ENCODE data around the gene FAM83F.

The FAM83F gene

GRCh38 chr22:40077646-40078016 lies 82.9 kb downstream of the FAM83F start:
- ATAC-seq = no peak
- TF ChIP-seq ZC3H10 (CRISPR knock-in tag; IDR thresholded peaks at IDR 0.05) (no peak), PPARA (CRISPR knock-in tag; IDR thresholded peaks at IDR 0.05; ENCODE audit: borderline replicate concordance) (no peak), ZNF565 (CRISPR knock-in tag; conservative IDR thresholded peaks at IDR 0.05; ENCODE audit: low read depth) (no peak), TOX (CRISPR knock-in tag; IDR thresholded peaks at IDR 0.05; ENCODE audit: borderline replicate concordance) (no peak), ESRRG (CRISPR knock-in tag; IDR thresholded peaks at IDR 0.05) (no peak), GLIS3 (CRISPR knock-in tag; IDR thresholded peaks at IDR 0.05) (no peak)

GRCh38 chr22:40081662-40082061 lies 86.9 kb downstream of the FAM83F start:
- TF ChIP-seq SNAI2 (CRISPR knock-in tag; IDR thresholded peaks at IDR 0.05) (no peak), TOX (CRISPR knock-in tag; IDR thresholded peaks at IDR 0.05; ENCODE audit: borderline replicate concordance) (no peak), PPARA (CRISPR knock-in tag; IDR thresholded peaks at IDR 0.05; ENCODE audit: borderline replicate concordance) (no peak), ZFP3 (CRISPR knock-in tag; IDR thresholded peaks at IDR 0.05) (no peak), POU6F1 (CRISPR knock-in tag; IDR thresholded peaks at IDR 0.05; ENCODE audit: borderline replicate concordance, low read depth) (no peak), ESRRG (CRISPR knock-in tag; IDR thresholded peaks at IDR 0.05) (no peak), TCF4 (CRISPR knock-in tag; IDR thresholded peaks at IDR 0.05; ENCODE audit: borderline replicate concordance) (no peak)
- ATAC-seq = no peak

- TF ChIP-seq ZFP3 (CRISPR knock-in tag; IDR thresholded peaks at IDR 0.05) = no peak
- no peak for TF ChIP-seq TOX (CRISPR knock-in tag; IDR thresholded peaks at IDR 0.05; ENCODE audit: borderline replicate concordance)
- TF ChIP-seq TSHZ2 (CRISPR knock-in tag; IDR thresholded peaks at IDR 0.05) = no peak
- no peak for TF ChIP-seq ESRRG (CRISPR knock-in tag; IDR thresholded peaks at IDR 0.05)
- no peak for TF ChIP-seq ZC3H10 (CRISPR knock-in tag; IDR thresholded peaks at IDR 0.05)
- TF ChIP-seq ZNF8 (CRISPR knock-in tag; IDR thresholded peaks at IDR 0.05) = no peak
- no peak for TF ChIP-seq TCF4 (CRISPR knock-in tag; IDR thresholded peaks at IDR 0.05; ENCODE audit: borderline replicate concordance)
- no peak for TF ChIP-seq SNAI2 (CRISPR knock-in tag; IDR thresholded peaks at IDR 0.05)
- no peak for ATAC-seq
Measured at GRCh38 chr22:40082184-40082583, 87.4 kb downstream of the FAM83F start.

GRCh38 chr22:40083794-40084193 lies 89.0 kb downstream of the FAM83F start:
- no peak for TF ChIP-seq BACH2 (CRISPR knock-in tag; IDR thresholded peaks at IDR 0.05; ENCODE audit: borderline replicate concordance)
- no peak for TF ChIP-seq OSR1 (CRISPR knock-in tag; IDR thresholded peaks at IDR 0.05)
- TF ChIP-seq ARNTL (CRISPR knock-in tag; IDR thresholded peaks at IDR 0.05; ENCODE audit: borderline replicate concordance, low read depth) = no peak
- no peak for TF ChIP-seq RARB (CRISPR knock-in tag; IDR thresholded peaks at IDR 0.05)
- no peak for TF ChIP-seq PATZ1 (CRISPR knock-in tag; IDR thresholded peaks at IDR 0.05; ENCODE audit: borderline replicate concordance)
- TF ChIP-seq ESRRG (CRISPR knock-in tag; IDR thresholded peaks at IDR 0.05) = no peak
- no peak for ATAC-seq

- TF ChIP-seq TCF4 (CRISPR knock-in tag; IDR thresholded peaks at IDR 0.05; ENCODE audit: borderline replicate concordance) = no peak
- no peak for ATAC-seq
Measured at GRCh38 chr22:40084246-40084645, 89.5 kb downstream of the FAM83F start.

- no peak for TF ChIP-seq ZC3H10 (CRISPR knock-in tag; IDR thresholded peaks at IDR 0.05)
- TF ChIP-seq ARNTL (CRISPR knock-in tag; IDR thresholded peaks at IDR 0.05; ENCODE audit: borderline replicate concordance, low read depth) = no peak
- no peak for ATAC-seq
Measured at GRCh38 chr22:40088818-40089217, 94.1 kb downstream of the FAM83F start.
